ENCODE data around the gene RAPGEF5.

Gene RAPGEF5

DNA sequence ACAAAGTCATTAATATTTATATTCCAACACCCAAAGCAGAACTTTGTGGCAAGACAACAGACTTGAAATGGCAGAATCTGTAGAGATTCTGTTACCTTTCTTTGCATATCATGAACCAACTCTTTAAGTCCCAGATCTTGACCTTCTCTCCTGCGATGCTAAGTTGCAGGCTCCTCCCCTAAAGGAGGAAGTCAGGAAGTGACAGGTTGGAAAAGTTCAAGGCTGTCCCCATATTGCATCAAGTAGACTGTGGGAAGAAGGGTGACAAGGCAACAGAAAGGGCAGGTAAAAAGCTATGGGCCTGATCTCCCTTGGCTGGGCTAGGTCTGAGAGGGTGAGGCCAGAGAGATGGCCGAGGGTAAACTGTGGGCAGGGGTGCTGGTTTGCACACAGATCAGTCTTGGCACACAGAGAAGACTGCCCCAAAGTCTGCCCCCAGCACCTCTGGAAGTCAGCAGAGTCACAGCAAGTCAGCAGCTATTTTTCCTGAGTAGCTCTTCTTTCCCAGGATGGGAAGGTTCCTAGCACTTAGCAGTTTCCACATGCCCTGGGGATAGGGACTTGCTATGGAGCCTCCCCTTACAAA lies 115.1 kb downstream of the RAPGEF5 start:
- DNase-seq (ENCODE audit: low read depth, low spot score) = no peak
- no peak overlapping the region for H3K4me3 ChIP-seq (ENCODE audit: low read length)

DNA sequence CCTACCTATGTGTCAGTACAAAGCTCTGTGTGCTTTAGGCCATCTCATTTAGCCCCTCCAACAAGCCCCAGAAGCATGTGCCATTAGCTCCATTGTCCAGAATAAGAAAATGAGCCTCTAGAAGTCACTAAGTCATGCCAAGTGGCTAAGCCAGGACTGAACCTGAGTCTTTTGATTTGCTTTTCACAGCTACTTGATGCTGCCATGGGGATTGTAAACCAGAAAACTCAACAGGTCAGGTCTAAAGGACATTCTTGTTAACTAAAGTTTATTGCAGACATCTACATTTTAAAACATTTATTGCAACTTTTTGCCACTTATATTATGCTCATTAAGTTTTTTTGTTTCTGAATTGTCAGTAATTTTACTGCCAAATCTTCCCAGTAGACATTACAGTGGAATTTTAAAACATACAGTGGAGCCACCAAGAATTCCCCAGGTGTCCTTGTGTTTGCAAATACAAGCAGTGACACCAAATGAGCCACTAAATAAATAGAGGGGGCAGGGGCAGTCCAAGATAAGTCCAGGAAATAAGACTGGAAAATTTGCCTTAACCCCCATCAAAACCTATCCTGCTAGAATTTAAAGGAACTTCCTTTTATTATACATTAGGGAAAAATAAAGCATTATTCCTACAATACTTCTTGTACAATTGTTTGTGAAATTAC lies 115.9 kb downstream of the RAPGEF5 start:
- no peak overlapping the region for H3K4me3 ChIP-seq (ENCODE audit: low read length)
- DNase-seq (ENCODE audit: low read depth, low spot score) = no peak

DNA sequence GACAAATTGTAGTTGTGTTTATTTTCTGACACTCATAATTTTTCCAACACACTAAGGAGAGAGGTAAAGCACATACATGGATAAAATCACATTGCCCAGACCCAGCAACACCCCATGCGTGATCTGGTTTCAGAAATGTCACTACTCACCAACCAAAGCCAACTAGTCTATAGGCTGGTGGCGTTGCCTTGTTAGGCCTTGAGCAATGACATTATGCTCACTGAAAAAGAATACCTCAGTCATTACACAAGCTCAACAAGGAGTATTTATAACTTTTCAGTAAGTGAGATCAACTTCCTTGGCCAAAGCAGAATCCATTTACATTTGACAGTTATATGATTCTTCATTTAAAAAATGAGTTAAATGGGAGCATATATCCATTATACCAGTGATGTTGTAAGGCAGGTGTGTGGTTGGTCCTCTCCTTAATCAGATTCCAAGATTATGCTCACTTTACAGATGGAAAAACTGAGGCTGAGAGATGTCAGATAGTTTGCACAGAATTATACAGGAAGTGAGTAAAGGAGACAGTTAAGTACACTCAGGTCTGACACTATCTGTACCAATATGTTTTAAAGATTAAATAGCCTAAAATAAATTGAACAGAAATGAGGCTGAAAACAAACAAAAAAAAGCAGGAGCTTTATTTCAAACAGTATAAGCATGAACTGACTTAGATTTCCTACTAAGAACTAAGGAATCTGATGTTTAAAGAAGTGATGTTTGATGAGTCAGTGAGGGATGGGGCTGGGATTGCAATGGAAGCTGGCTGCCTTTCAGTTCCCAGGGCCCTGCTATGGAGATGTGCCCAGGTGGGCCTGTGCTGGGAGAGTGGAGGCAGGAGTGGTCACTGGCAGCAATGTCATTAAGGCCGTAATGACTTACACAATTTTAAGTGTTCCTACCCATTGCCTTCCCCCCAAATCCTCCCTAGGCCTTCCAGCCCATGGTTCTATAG lies 118.3 kb downstream of the RAPGEF5 start:
- H3K4me3 ChIP-seq (ENCODE audit: low read length) = no peak overlapping the region
- no peak for DNase-seq (ENCODE audit: low read depth, low spot score)

GRCh38 chr7:22235134-22235533 lies 121.8 kb downstream of the RAPGEF5 start:
- DNase-seq (ENCODE audit: low read depth, low spot score) = no peak

GRCh38 chr7:22234227-22234626 lies 122.7 kb downstream of the RAPGEF5 start:
- no peak for DNase-seq (ENCODE audit: low read depth, low spot score)
- no peak overlapping the region for H3K4me3 ChIP-seq (ENCODE audit: low read length)

More at GRCh38 chr7:22235134-22235533, 121.8 kb downstream of the RAPGEF5 start:
- H3K4me3 ChIP-seq (ENCODE audit: low read length) = no peak overlapping the region

DNA sequence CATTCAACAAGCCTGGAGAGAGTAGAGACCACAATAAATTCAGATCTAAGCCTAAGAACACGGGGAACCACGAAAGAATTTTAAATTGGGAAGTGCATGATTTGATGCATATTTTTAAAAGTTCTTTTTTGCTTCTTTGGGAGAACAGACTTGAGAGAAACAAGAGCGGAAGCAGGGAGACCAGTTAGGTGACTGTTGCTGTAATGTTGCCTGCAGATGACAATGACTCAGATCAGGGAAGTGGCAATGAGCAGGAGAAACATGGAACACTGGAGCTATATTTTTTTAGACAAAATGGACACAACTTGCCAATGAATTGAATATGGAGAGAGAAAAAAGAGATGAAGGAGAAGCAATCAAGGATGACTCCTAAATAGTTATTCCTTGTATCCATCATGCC lies 125.1 kb downstream of the RAPGEF5 start:
- no peak for DNase-seq (ENCODE audit: low read depth, low spot score)
- no peak overlapping the region for H3K4me3 ChIP-seq (ENCODE audit: low read length)

- H3K4me3 ChIP-seq (ENCODE audit: low read length) = no peak overlapping the region
- DNase-seq (ENCODE audit: low read depth, low spot score) = no peak
Measured at GRCh38 chr7:22231141-22231540, 125.8 kb downstream of the RAPGEF5 start.

- H3K4me3 ChIP-seq (ENCODE audit: low read length) = no peak overlapping the region
- no peak for DNase-seq (ENCODE audit: low read depth, low spot score)
Measured at GRCh38 chr7:22230238-22230637, 126.7 kb downstream of the RAPGEF5 start.

- DNase-seq (ENCODE audit: low read depth, low spot score) = no peak
- no peak overlapping the region for H3K4me3 ChIP-seq (ENCODE audit: low read length)
Measured at GRCh38 chr7:22229148-22229547, 127.8 kb downstream of the RAPGEF5 start.

- DNase-seq (ENCODE audit: low read depth, low spot score) = no peak
- no peak overlapping the region for H3K4me3 ChIP-seq (ENCODE audit: low read length)
Measured at GRCh38 chr7:22223807-22224206, 133.1 kb downstream of the RAPGEF5 start.

DNA sequence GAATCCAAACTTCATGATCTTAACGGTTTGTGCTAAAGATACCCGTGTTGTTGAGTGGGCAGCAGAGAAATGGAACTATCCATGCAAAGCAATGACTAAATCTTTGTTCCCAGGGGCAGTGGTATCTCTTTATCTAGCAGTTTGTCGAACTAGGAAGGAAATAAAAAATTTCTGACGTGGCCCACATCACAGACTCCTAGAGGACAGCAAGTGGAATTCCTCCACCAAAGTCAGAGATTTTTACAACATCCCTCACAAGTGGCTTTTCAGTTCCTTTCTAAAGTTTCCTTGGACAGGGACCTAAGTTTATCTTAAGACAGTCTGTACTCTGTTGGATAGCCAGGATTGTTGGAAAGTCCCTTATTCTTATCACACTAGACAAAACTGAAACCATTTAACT lies 136.0 kb downstream of the RAPGEF5 start:
- no peak overlapping the region for H3K4me3 ChIP-seq (ENCODE audit: low read length)
- no peak for DNase-seq (ENCODE audit: low read depth, low spot score)

GRCh38 chr7:22219739-22220493 lies 137.0 kb downstream of the RAPGEF5 start:
- H3K4me3 ChIP-seq (ENCODE audit: low read length) = no peak overlapping the region
- no peak for DNase-seq (ENCODE audit: low read depth, low spot score)

DNA sequence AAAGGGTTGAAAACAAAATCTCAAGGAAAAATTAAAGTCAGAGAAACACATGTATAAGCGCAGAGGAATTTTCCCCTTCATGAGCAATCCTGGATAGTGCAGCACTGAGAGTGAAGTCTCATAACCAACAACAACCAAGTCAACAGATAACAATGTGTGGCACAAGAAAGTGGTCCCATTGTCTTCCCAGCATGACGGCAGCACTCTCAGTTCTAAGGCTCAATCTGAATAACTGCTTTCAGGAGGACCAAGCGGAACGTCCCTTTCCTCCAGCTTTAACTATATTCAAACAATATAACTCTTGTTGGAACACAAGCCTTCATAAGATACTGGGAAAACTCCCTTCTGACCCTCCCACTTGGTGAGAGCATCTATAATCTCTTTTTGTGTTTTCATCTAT lies 137.9 kb downstream of the RAPGEF5 start:
- H3K4me3 ChIP-seq (ENCODE audit: low read length) = no peak overlapping the region
- no peak for DNase-seq (ENCODE audit: low read depth, low spot score)

DNA sequence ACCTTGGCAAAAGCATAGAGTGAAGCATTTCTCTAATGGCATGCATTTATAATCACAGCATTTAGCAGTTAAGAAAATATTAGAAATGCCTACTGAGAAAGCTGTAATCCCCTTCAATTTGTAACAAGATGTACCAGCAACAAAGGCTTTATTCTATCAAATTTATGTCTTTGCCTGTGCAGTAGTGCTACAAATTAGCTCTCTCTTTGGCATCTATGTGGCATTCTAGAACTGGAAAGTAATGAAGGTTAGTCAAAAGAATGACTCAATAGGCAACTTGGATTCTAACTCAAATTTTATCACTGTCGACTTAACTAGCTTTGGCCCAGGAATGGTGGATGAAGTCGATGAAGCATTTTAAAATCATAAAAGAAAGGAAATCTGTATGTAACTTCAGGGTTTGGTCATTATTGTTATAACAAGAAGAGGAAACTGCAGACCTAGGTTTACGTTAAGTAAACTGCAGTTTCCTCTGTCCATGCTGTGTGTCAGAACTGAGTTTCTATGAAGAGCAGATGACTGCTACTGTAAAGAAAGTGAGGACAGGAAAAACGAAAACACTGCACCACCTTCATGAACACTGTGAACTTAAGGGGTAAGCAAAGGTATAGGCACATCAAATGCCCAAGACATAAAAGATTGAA lies 140.0 kb downstream of the RAPGEF5 start:
- DNase-seq (ENCODE audit: low read depth, low spot score) = no peak
- no peak overlapping the region for H3K4me3 ChIP-seq (ENCODE audit: low read length)

DNA sequence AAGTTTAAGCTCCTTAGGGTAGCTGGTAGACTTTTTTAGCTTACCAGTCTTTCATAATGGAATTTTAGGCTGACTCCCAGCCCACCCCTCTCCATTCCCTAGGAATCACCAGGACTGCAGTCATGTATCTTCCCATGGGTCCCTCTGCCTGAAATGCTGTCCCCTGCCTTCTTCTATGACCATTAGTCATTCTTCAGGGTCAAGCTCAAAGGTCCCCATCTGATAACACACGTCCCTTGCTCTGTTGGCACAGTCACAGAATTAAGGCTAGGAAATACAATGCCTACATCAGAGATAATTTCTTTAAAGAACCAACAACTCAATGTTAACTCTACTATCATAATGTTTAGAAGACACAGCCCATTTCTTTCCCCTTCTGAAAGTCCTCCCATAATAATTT lies 140.6 kb downstream of the RAPGEF5 start:
- DNase-seq (ENCODE audit: low read depth, low spot score) = no peak
- no peak overlapping the region for H3K4me3 ChIP-seq (ENCODE audit: low read length)

- no peak overlapping the region for H3K4me3 ChIP-seq (ENCODE audit: low read length)
- DNase-seq (ENCODE audit: low read depth, low spot score) = no peak
Measured at GRCh38 chr7:22214000-22214399, 143.0 kb downstream of the RAPGEF5 start.

DNA sequence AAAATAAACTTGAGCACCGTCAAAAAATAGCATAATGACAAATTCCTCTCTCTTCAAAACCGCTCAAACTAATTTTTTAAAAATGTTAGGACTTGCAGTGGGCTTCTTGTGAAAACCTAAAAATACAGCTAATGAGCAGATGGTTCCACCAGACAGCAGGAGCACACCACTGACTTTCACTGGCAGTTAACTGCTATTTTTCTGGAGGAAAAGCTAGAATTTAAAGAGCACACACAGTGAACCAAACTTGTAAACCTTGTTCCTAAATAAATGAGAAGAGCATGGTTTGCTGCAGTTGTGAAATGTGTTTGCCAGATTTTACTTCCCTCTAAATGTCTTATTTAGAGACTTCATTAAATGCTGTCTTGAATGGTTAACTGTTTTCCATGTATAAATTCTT lies 143.9 kb downstream of the RAPGEF5 start:
- no peak overlapping the region for H3K4me3 ChIP-seq (ENCODE audit: low read length)
- no peak for DNase-seq (ENCODE audit: low read depth, low spot score)

GRCh38 chr7:22210967-22211366 lies 146.0 kb downstream of the RAPGEF5 start:
- no peak for DNase-seq (ENCODE audit: low read depth, low spot score)
- no peak overlapping the region for H3K4me3 ChIP-seq (ENCODE audit: low read length)

- DNase-seq (ENCODE audit: low read depth, low spot score) = no peak
- no peak overlapping the region for H3K4me3 ChIP-seq (ENCODE audit: low read length)
Measured at GRCh38 chr7:22210355-22210754, 146.6 kb downstream of the RAPGEF5 start.
